Esophagus squamous epithelium (tissue), 4 donors: ENCODE measurements around the gene SEMA4D.

Source experiments
- CTCF ChIP-seq, 6 experiments: fragments of 450-650 bp in 4 of 6; fragments of 200-600 bp in 2 of 6; sonication (generic) in 2 of 6; IDR thresholded peaks; one replicate each; pipeline ENCODE4 v1.5.1; 2016 to 2019; ENCODE audit warnings: antibody characterized with exemption in 6 of 6, mild to moderate bottlenecking in 4 of 6, moderate library complexity in 4 of 6
- POLR2A ChIP-seq, 4 donors: fragments of 450-650 bp; IDR thresholded peaks; one replicate each; pipeline ENCODE4 v1.6.1; 2017; ENCODE audit warnings: antibody characterized with exemption in 4 of 4, mild to moderate bottlenecking in 4 of 4, moderate library complexity in 3 of 4

DNA sequence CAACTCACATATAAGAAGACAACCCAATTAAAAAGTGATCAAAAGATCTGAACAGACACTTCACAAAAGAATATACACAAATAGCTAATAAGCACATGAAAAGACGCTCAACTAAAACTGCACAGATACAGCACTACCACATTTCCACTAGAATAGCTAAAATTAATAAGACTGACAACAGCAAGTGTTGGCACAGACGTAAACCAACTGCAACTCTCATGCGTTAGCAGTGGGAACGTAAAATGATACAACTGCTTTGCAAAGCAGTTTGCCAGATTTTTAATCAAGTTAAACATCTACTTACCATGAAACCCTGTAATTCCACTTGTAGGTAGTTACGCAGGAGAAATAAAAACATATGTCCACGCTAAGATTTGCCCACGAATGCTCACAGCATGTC is 9.0 kb downstream of the SEMA4D start:
- TF ChIP-seq CTCF (IDR thresholded peaks at IDR 0.05) (no peak), POLR2A (IDR thresholded peaks at IDR 0.05) (no peak)
